Natural killer cell (primary cell): ENCODE measurements around the gene CD2AP. TPM values are rescaled to one million over a fixed set of nuclear protein-coding genes. Genes with fewer than 3 reads are reported as not detected.

ENCODE experiments used
- ATAC-seq, 3 donors: fragments of 150-1000 bp in 2 of 3; fragments of 200-7000 bp in 1 of 3; cut with Tn5 transposase; 1 replicate in 1 of 3; 2 replicates in 2 of 3; pipeline ENCODE4 v1.10.0; 2021; ENCODE audit warnings: mild to moderate bottlenecking in 2 of 3, moderate library complexity in 2 of 3
- DNase-seq, 2 donors: peaks; one replicate each; pipeline versions ENCODE4 v3.0.0 to v3.0.0-alpha.2; 2013 to 2021; ENCODE audit warnings: mixed read lengths in 1 of 2
- H3K27ac ChIP-seq: one replicate; pipeline ENCODE4 v1.5.1; 2013; ENCODE audit warnings: mild to moderate bottlenecking, low read length
- H3K27me3 ChIP-seq: one replicate; pipeline ENCODE4 v1.6.1; 2013; ENCODE audit warnings: low read length; ENCODE audit not compliant: control insufficient read depth, insufficient read depth
- H3K36me3 ChIP-seq: one replicate; pipeline ENCODE4 v1.6.1; 2013; ENCODE audit warnings: low read length; ENCODE audit not compliant: control insufficient read depth, insufficient read depth
- H3K4me1 ChIP-seq: one replicate; pipeline ENCODE4 v1.6.1; 2013; ENCODE audit warnings: low read length; ENCODE audit not compliant: control insufficient read depth, insufficient read depth
- H3K4me3 ChIP-seq: one replicate; pipeline ENCODE4 v1.5.1; 2013; ENCODE audit warnings: low read length
- H3K9me3 ChIP-seq: one replicate; pipeline ENCODE4 v1.6.1; 2013; ENCODE audit warnings: low read length; ENCODE audit not compliant: control insufficient read depth, insufficient read depth
- H3K27ac Mint-ChIP-seq, 2 donors: one replicate each; pipeline ENCODE4 v1.8.0; 2022; ENCODE audit warnings: mild to moderate bottlenecking in 2 of 2, mixed read lengths in 2 of 2, moderate library complexity in 1 of 2
- H3K27me3 Mint-ChIP-seq, 2 donors: one replicate each; pipeline ENCODE4 v1.8.0; 2022; ENCODE audit warnings: low read depth in 2 of 2, mixed read lengths in 2 of 2
- H3K36me3 Mint-ChIP-seq: one replicate; pipeline ENCODE4 v1.8.0; 2022; ENCODE audit warnings: mixed read lengths
- H3K4me1 Mint-ChIP-seq, 2 donors: one replicate each; pipeline ENCODE4 v1.8.0; 2022; ENCODE audit warnings: mixed read lengths in 2 of 2
- H3K4me3 Mint-ChIP-seq: one replicate; pipeline ENCODE4 v1.8.0; 2022; ENCODE audit warnings: mild to moderate bottlenecking, moderate library complexity, mixed read lengths
- H3K9me3 Mint-ChIP-seq, 2 donors: one replicate each; pipeline ENCODE4 v1.8.0; 2022; ENCODE audit warnings: mixed read lengths in 2 of 2
- CTCF ChIP-seq: fragments of 200-600 bp; IDR thresholded peaks from one replicate; pipeline ENCODE4 v1.8.0; 2022; ENCODE audit warnings: antibody characterized with exemption
- WGBS: methylation state at CpG from one replicate; pipeline ENCODE4 v1.1.7; 2013; ENCODE audit warnings: missing lambda C conversion rate; ENCODE audit not compliant: insufficient coverage; 5-methylcytosine and 5-hydroxymethylcytosine counted together
- intact Hi-C: fragments of 100-400 bp; cut with micrococcal nuclease; formaldehyde crosslinking; loops from one replicate; pipeline ENCODE4 v1.14.2; 2022
- total RNA-seq, 4 donors: library from RNA; stranded (reverse); fragments of 120-200 nt in 1 of 4; gene quantifications; one replicate each; pipeline versions ENCODE4 v1.2.3 to v1.2.4, GENCODE V29; 2013 to 2022

Gene CD2AP
- total RNA-seq, 3 donors from 2014 or later (not counting 1 experiment from before 2014, with no cell fraction given): 23.8 to 26.3 (median 26.3) TPM

- H3K36me3 Mint-ChIP-seq: no peaks in the 10 kb centered on the region
These were observed 21.0 kb upstream of the CD2AP start for GRCh38 chr6:47456536-47456975.

GRCh38 chr6:47457370-47457769, 20.2 kb upstream of the CD2AP start:
- WGBS: 95% methylated on average over 2 of the region's 2 CpGs
- H3K27ac Mint-ChIP-seq: no peak overlapping the region
- H3K27ac ChIP-seq: no peak overlapping the region

More at GRCh38 chr6:47456536-47456975, 21.0 kb upstream of the CD2AP start:
- DNase-seq (no peak), ATAC-seq (no peak)
- Mint-ChIP-seq H3K9me3 (no peaks in the 10 kb centered on the region), H3K4me1 (no peaks in the 10 kb centered on the region), H3K4me3 (no peak overlapping the region), H3K27ac (no peak overlapping the region), H3K27me3 (no peaks in the 10 kb centered on the region)
- Histone ChIP-seq H3K4me3 (no peak overlapping the region), H3K36me3 (no peaks in the 10 kb centered on the region), H3K4me1 (no peaks in the 10 kb centered on the region), H3K27me3 (no peaks in the 10 kb centered on the region), H3K27ac (no peak overlapping the region), H3K9me3 (no peaks in the 10 kb centered on the region)
- WGBS: no CpG with 5 or more reads among the region's 2 CpGs
- no peak for TF ChIP-seq CTCF
- intact Hi-C loops: no loop called here

GRCh38 chr6:47464052-47464451, 13.5 kb upstream of the CD2AP start:
- WGBS: no CpG with 5 or more reads among the region's 1 CpG
- no peak overlapping the region for H3K27ac ChIP-seq
- Mint-ChIP-seq H3K4me3 (no peak overlapping the region), H3K9me3 (no peaks in the 10 kb centered on the region), H3K27me3 (peaks cover 4 to 13% of the 10 kb centered on the region in 2 donors), H3K4me1 (no peaks in the 10 kb centered on the region), H3K27ac (no peak overlapping the region), H3K36me3 (no peaks in the 10 kb centered on the region)
- intact Hi-C loops: no loop called here
- no peaks in the 10 kb centered on the region for H3K36me3 ChIP-seq
- H3K9me3 ChIP-seq: no peaks in the 10 kb centered on the region
- DNase-seq (no peak), ATAC-seq (no peak)
- no peak overlapping the region for H3K4me3 ChIP-seq
- no peaks in the 10 kb centered on the region for H3K27me3 ChIP-seq
- H3K4me1 ChIP-seq: no peaks in the 10 kb centered on the region
- TF ChIP-seq CTCF: no peak

More at GRCh38 chr6:47457370-47457769, 20.2 kb upstream of the CD2AP start:
- no peaks in the 10 kb centered on the region for H3K9me3 Mint-ChIP-seq
- DNase-seq (no peak), ATAC-seq (no peak)
- intact Hi-C loops: no loop called here
- no peak for TF ChIP-seq CTCF
- H3K4me1 Mint-ChIP-seq: no peaks in the 10 kb centered on the region
- no peaks in the 10 kb centered on the region for H3K4me1 ChIP-seq
- no peaks in the 10 kb centered on the region for H3K36me3 Mint-ChIP-seq
- H3K4me3 Mint-ChIP-seq: no peak overlapping the region
- no peaks in the 10 kb centered on the region for H3K36me3 ChIP-seq
- no peaks in the 10 kb centered on the region for H3K27me3 ChIP-seq
- no peak overlapping the region for H3K4me3 ChIP-seq
- H3K27me3 Mint-ChIP-seq: no peaks in the 10 kb centered on the region
- no peaks in the 10 kb centered on the region for H3K9me3 ChIP-seq

GRCh38 chr6:47465117-47465516, 12.5 kb upstream of the CD2AP start:
- H3K4me3 Mint-ChIP-seq: no peak overlapping the region
- H3K36me3 Mint-ChIP-seq: no peaks in the 10 kb centered on the region
- Histone ChIP-seq H3K27ac (no peak overlapping the region), H3K4me1 (no peaks in the 10 kb centered on the region), H3K4me3 (no peak overlapping the region), H3K9me3 (no peaks in the 10 kb centered on the region), H3K36me3 (no peaks in the 10 kb centered on the region), H3K27me3 (no peaks in the 10 kb centered on the region)
- H3K27me3 Mint-ChIP-seq: peaks cover 12 to 16% of the 10 kb centered on the region in 2 donors
- TF ChIP-seq CTCF: no peak
- H3K4me1 Mint-ChIP-seq: no peaks in the 10 kb centered on the region
- 100% methylated on average over 1 of the region's 1 CpG for whole genome bisulfite sequencing
- ATAC-seq: no peak
- H3K9me3 Mint-ChIP-seq: no peaks in the 10 kb centered on the region
- DNase-seq: no peak
- intact Hi-C loops: no loop called here
- no peak overlapping the region for H3K27ac Mint-ChIP-seq
